Measurements from ENCODE around the gene LSP1. TPM values are rescaled to one million over a fixed set of nuclear protein-coding genes. Genes with fewer than 3 reads are reported as not detected.

LSP1 gene
- total RNA-seq, 1 experiment from 2014 or later = 0.90 TPM

DNA sequence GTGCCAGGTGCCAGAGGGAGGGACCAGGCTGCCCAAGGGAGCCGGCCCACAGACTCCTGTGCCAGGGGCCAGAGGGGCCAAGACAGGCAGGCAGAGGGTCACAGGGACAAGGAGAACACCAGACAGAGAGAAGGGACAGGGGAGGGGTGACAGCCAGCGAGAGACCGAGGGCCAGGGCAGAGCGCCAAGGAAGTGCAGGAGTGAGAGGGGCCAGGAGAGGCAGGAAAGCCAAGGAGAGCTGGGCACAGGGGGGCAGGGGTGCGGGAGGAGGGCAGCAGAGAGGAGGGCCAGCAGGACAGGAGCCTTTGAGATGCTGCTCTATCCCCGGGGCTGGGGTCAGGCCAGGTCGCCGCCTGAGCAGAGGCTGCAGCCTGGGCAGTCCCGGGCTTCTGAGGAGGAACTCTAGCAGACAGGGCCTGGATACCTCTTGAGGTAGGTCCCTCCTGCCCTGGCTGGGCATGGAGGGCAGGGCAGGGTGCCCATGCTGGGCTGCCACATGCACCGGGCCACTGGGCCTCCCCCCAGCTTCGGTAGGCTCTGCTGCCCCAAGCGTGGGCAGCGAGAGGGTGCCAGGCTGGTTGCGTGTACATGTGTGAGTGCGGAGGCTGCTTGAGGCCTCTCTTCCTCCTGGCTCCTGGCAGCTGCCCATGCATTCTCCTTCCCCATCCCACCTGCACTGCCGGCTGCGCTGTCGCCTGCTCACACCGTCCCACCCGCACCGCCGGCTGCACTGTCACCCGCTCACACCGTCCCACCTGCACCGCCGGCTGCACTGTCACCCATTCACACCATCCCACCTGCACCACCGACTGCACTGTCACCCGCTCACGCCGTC lies 12.2 kb downstream of the LSP1 start:
- in situ Hi-C loops (cut with HindIII; ENCODE audit: low pct_unique_long_range_greater_than_20kb, low sequenced_read_pairs) = no loop called here
- BruUV-seq (replicated peaks) = no TSS peak
- H3K4me3 ChIP-seq (ENCODE audit: low read depth in 2 of 2, low read length in 2 of 2) = no peak overlapping the region
- H3K4me1 ChIP-seq (ENCODE audit: control insufficient read depth, insufficient read depth, low read length) = peaks cover 22% of the 10 kb centered on the region
- DNase-seq (ENCODE audit: low read depth, low spot score) (no peak), ATAC-seq (peak; percentile 37)
- no peaks in the 10 kb centered on the region; the same call in 1 of the 2 replicates for H3K27me3 ChIP-seq (ENCODE audit: control insufficient read depth, insufficient read depth, low read length)
- POLR2A ChIA-PET = no interaction called here
- no peaks in the 10 kb centered on the region for H3K36me3 ChIP-seq (ENCODE audit: control insufficient read depth, insufficient read depth, low read length)
- H3K9me3 ChIP-seq (ENCODE audit: control insufficient read depth, insufficient read depth, low read depth, low read length) = no peaks in the 10 kb centered on the region
- TF ChIP-seq, protein P1, sequence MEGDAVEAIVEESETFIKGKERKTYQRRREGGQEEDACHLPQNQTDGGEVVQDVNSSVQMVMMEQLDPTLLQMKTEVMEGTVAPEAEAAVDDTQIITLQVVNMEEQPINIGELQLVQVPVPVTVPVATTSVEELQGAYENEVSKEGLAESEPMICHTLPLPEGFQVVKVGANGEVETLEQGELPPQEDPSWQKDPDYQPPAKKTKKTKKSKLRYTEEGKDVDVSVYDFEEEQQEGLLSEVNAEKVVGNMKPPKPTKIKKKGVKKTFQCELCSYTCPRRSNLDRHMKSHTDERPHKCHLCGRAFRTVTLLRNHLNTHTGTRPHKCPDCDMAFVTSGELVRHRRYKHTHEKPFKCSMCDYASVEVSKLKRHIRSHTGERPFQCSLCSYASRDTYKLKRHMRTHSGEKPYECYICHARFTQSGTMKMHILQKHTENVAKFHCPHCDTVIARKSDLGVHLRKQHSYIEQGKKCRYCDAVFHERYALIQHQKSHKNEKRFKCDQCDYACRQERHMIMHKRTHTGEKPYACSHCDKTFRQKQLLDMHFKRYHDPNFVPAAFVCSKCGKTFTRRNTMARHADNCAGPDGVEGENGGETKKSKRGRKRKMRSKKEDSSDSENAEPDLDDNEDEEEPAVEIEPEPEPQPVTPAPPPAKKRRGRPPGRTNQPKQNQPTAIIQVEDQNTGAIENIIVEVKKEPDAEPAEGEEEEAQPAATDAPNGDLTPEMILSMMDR (IDR thresholded peaks at IDR 0.05) = no peak
- TF ChIP-seq POLR2AphosphoS5 (IDR thresholded peaks at IDR 0.05; ENCODE audit: low read depth, low read length) = no peak
- TF ChIP-seq, protein P2, sequence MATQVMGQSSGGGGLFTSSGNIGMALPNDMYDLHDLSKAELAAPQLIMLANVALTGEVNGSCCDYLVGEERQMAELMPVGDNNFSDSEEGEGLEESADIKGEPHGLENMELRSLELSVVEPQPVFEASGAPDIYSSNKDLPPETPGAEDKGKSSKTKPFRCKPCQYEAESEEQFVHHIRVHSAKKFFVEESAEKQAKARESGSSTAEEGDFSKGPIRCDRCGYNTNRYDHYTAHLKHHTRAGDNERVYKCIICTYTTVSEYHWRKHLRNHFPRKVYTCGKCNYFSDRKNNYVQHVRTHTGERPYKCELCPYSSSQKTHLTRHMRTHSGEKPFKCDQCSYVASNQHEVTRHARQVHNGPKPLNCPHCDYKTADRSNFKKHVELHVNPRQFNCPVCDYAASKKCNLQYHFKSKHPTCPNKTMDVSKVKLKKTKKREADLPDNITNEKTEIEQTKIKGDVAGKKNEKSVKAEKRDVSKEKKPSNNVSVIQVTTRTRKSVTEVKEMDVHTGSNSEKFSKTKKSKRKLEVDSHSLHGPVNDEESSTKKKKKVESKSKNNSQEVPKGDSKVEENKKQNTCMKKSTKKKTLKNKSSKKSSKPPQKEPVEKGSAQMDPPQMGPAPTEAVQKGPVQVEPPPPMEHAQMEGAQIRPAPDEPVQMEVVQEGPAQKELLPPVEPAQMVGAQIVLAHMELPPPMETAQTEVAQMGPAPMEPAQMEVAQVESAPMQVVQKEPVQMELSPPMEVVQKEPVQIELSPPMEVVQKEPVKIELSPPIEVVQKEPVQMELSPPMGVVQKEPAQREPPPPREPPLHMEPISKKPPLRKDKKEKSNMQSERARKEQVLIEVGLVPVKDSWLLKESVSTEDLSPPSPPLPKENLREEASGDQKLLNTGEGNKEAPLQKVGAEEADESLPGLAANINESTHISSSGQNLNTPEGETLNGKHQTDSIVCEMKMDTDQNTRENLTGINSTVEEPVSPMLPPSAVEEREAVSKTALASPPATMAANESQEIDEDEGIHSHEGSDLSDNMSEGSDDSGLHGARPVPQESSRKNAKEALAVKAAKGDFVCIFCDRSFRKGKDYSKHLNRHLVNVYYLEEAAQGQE (IDR thresholded peaks at IDR 0.05; ENCODE audit: insufficient read depth in 1 of 2, low read depth in 2 of 2, low read length in 1 of 2) = no peak
- H3K27ac ChIP-seq (ENCODE audit: low read length) = no peak overlapping the region
- CTCF ChIA-PET = no interaction called here
- intact Hi-C loops (cut with micrococcal nuclease; ENCODE audit: unreplicated experiment) = no loop called here

DNA sequence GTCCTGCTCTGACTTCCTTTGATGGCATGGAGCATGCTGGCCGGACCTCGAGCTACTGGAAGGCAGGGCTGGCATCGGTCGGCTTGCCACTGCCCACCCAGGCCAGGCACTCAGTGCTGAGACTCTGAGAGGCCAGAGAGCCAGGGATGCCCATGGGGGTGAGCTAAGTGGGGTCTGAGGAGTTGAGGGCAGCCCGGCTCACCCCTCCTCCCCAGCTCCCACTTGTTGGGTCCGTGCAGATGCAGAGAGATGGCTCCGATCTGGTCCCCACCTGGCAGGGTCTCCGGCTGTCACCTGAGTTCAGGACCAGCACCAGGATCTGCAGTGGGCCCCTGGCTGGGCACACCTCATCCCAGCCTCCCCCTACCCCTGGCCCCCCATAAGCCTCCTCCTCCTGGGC lies 13.3 kb downstream of the LSP1 start:
- Histone ChIP-seq H3K27me3 (ENCODE audit: control insufficient read depth, insufficient read depth, low read length) (no peaks in the 10 kb centered on the region), H3K36me3 (ENCODE audit: control insufficient read depth, insufficient read depth, low read length) (no peaks in the 10 kb centered on the region), H3K4me1 (ENCODE audit: control insufficient read depth, insufficient read depth, low read length) (peaks cover 22% of the 10 kb centered on the region), H3K9me3 (ENCODE audit: control insufficient read depth, insufficient read depth, low read depth, low read length) (no peaks in the 10 kb centered on the region), H3K4me3 (ENCODE audit: low read depth in 2 of 2, low read length in 2 of 2) (no peak overlapping the region), H3K27ac (ENCODE audit: low read length) (no peak overlapping the region)
- DNase-seq (ENCODE audit: low read depth, low spot score) (no peak), ATAC-seq (no peak)
- TF ChIP-seq, protein P2 (IDR thresholded peaks at IDR 0.05; ENCODE audit: insufficient read depth in 1 of 2, low read depth in 2 of 2, low read length in 1 of 2) = no peak
- TF ChIP-seq, protein P1 (IDR thresholded peaks at IDR 0.05) = no peak
- TF ChIP-seq TCF7L2 (IDR thresholded peaks at IDR 0.05; ENCODE audit: low read depth, low read length) (no peak), POLR2AphosphoS5 (IDR thresholded peaks at IDR 0.05; ENCODE audit: low read depth, low read length) (no peak), SIN3A (IDR thresholded peaks at IDR 0.05; ENCODE audit: borderline replicate concordance, insufficient read depth, low read depth, low read length) (no peak)
- POLR2A ChIA-PET = no interaction called here
- intact Hi-C loops (cut with micrococcal nuclease; ENCODE audit: unreplicated experiment) = no loop called here
- BruUV-seq (replicated peaks) = no TSS peak
- in situ Hi-C loops (cut with HindIII; ENCODE audit: low pct_unique_long_range_greater_than_20kb, low sequenced_read_pairs) = no loop called here
- CTCF ChIA-PET = interaction anchor here (0.7 to 0.9 kb wide), 2 partner anchors 31 to 605 kb away, joined by 3 to 11 read pairs; partner anchors contain the start of gene SYT8

All from Panc1 (cell line).